NCI-H345 treated with DMSO at 0.1 percent for 48 hours (cell line): ENCODE results near the gene CPNE8.

Experiments
- DNase-seq: peaks from one replicate; lab custom pipeline; 2025; ENCODE audit not compliant: unreplicated experiment; lab: John Stamatoyannopoulos, UW

Gene CPNE8

GRCh38 chr12:38648813-38649212 lies 256.6 kb downstream of the CPNE8 start:
- no peak for DNase-seq

- no peak for DNase-seq
These were observed 259.2 kb downstream of the CPNE8 start for GRCh38 chr12:38646146-38646545.

GRCh38 chr12:38639625-38640024 lies 265.8 kb downstream of the CPNE8 start:
- DNase-seq: no peak

- DNase-seq: no peak
These were observed 267.0 kb downstream of the CPNE8 start for GRCh38 chr12:38638401-38638800.

GRCh38 chr12:38633511-38633910 lies 271.9 kb downstream of the CPNE8 start:
- no peak for DNase-seq

GRCh38 chr12:38629064-38629463 lies 276.3 kb downstream of the CPNE8 start:
- no peak for DNase-seq

GRCh38 chr12:38628288-38628687 lies 277.1 kb downstream of the CPNE8 start:
- DNase-seq: no peak

GRCh38 chr12:38625306-38625705 lies 280.1 kb downstream of the CPNE8 start:
- DNase-seq: no peak

GRCh38 chr12:38614171-38614570 lies 291.2 kb downstream of the CPNE8 start:
- no peak for DNase-seq

- DNase-seq: no peak
These were observed 294.5 kb downstream of the CPNE8 start for GRCh38 chr12:38610808-38611350.

GRCh38 chr12:38607295-38607694 lies 298.1 kb downstream of the CPNE8 start:
- DNase-seq: no peak
